DOHH2 (cell line): Measurements from ENCODE around the gene WHRN.

Source experiments
- EZH2phosphoT487 ChIP-seq: fragments of 200-600 bp; sonication (generic); IDR thresholded peaks from 2 replicates; pipeline ENCODE4 v1.6.1; 2017; ENCODE audit warnings: borderline replicate concordance, mild to moderate bottlenecking, antibody characterized with exemption, low read length, moderate library complexity, mixed read lengths
- TF ChIP-seq, protein P1 (sequence below): fragments of 200-600 bp; sonication (generic); IDR thresholded peaks from one replicate; pipeline ENCODE4 v1.5.1; 2014; ENCODE audit warnings: antibody characterized with exemption, mild to moderate bottlenecking, low read depth, low read length; ENCODE audit not compliant: poor library complexity, severe bottlenecking

DNA sequence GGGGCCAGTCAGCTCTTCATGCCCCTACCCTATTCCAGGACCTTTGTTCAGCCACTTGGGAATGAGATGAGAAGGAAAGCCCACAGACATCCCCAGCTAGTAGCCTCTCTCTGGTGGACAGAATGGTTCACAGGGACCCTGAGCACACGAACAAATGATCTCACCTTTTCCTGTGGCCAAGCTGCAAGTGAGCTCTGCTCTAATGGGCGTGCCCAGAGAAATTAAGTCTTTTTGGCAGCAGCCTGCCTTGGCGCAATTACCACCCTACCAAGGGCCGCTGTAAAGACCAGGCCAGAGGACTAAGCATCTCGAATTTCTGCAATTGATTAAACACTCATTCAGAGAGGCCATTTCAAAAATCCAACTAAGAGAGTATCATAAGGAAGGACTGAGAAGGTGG lies 56.0 kb downstream of the WHRN start:
- TF ChIP-seq, protein P1, sequence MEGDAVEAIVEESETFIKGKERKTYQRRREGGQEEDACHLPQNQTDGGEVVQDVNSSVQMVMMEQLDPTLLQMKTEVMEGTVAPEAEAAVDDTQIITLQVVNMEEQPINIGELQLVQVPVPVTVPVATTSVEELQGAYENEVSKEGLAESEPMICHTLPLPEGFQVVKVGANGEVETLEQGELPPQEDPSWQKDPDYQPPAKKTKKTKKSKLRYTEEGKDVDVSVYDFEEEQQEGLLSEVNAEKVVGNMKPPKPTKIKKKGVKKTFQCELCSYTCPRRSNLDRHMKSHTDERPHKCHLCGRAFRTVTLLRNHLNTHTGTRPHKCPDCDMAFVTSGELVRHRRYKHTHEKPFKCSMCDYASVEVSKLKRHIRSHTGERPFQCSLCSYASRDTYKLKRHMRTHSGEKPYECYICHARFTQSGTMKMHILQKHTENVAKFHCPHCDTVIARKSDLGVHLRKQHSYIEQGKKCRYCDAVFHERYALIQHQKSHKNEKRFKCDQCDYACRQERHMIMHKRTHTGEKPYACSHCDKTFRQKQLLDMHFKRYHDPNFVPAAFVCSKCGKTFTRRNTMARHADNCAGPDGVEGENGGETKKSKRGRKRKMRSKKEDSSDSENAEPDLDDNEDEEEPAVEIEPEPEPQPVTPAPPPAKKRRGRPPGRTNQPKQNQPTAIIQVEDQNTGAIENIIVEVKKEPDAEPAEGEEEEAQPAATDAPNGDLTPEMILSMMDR = no peak
- TF ChIP-seq EZH2phosphoT487 = no peak
